Mammary epithelial cell (primary cell): ENCODE measurements around the gene MAP3K5.

Source experiments
- EZH2 ChIP-seq: IDR thresholded peaks from 2 replicates; pipeline ENCODE4 v1.6.1; 2012; ENCODE audit warnings: low read length, inconsistent platforms, borderline replicate concordance
- TF ChIP-seq, protein P1 (sequence below), 2 donors: IDR thresholded peaks in 1 of 2; conservative IDR thresholded peaks in 1 of 2; 2 replicates each; pipeline ENCODE4 v1.5.1; 2011 to 2012; ENCODE audit warnings: inconsistent platforms in 2 of 2, low read length in 2 of 2, mild to moderate bottlenecking in 2 of 2, control low read depth in 1 of 2, low read depth in 1 of 2; ENCODE audit not compliant: insufficient read depth in 1 of 2; ENCODE audit errors: extremely low read depth in 1 of 2

DNA sequence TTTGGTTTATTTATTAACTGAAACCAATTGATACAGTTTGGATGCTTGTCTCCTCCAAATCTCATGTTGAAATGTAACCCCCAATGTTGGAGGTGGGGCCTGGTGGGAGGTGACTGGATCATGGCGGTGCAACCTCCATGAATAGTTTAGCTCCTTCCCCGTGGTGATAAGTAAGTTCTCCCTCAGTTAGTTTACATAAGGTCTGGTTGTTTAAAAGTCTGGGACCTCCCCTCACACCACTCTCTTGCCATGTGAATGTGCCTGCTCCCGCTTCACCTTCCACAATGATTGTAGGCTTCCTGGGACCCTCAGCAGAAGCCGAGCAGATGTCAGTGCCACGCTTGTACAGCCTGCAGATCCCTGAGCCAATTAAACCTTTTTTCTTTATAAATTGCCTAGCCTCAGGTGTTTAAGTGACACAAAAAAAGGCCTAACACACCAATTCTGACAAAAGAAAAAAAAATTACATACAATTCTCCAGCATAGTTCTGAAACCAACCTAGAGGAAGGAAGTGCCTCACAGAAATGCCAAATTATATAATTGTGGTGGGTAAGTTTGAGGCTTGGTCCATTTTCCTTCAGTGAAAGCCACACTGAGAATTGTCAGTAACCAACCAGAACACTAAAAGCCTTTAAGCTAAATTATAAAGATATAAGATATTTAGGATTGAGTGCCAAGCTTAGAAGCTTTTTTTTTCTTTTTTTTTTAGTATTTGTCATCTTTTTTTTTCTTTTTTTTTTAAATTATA is 257.1 kb downstream of the MAP3K5 start:
- TF ChIP-seq, protein P1, sequence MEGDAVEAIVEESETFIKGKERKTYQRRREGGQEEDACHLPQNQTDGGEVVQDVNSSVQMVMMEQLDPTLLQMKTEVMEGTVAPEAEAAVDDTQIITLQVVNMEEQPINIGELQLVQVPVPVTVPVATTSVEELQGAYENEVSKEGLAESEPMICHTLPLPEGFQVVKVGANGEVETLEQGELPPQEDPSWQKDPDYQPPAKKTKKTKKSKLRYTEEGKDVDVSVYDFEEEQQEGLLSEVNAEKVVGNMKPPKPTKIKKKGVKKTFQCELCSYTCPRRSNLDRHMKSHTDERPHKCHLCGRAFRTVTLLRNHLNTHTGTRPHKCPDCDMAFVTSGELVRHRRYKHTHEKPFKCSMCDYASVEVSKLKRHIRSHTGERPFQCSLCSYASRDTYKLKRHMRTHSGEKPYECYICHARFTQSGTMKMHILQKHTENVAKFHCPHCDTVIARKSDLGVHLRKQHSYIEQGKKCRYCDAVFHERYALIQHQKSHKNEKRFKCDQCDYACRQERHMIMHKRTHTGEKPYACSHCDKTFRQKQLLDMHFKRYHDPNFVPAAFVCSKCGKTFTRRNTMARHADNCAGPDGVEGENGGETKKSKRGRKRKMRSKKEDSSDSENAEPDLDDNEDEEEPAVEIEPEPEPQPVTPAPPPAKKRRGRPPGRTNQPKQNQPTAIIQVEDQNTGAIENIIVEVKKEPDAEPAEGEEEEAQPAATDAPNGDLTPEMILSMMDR (conservative IDR thresholded peaks at IDR 0.05 in 1 of 2, IDR thresholded peaks at IDR 0.05 in 1 of 2; ENCODE audit: extremely low read depth in 1 of 2, insufficient read depth in 1 of 2, low read depth in 1 of 2, low read length in 2 of 2), result no peak
- no peak for TF ChIP-seq EZH2
